Panc1 (cell line): ENCODE measurements around the gene TMEM108.

Experiments used
- CTCF ChIP-seq: fragments of 450-650 bp; IDR thresholded peaks from 2 replicates; pipeline ENCODE4 v1.5.1; 2017; ENCODE audit warnings: mild to moderate bottlenecking
- POLR2AphosphoS5 ChIP-seq: IDR thresholded peaks from 2 replicates; pipeline ENCODE4 v1.6.1; 2012; ENCODE audit warnings: mild to moderate bottlenecking, low read depth, low read length, moderate library complexity
- REST ChIP-seq, 2 experiments: IDR thresholded peaks; 2 replicates each; pipeline ENCODE4 v1.6.1; 2011 to 2012; ENCODE audit warnings: low read depth in 2 of 2, control low read depth in 1 of 2, low read length in 1 of 2, mild to moderate bottlenecking in 1 of 2, moderate library complexity in 1 of 2; ENCODE audit not compliant: insufficient read depth in 1 of 2
- SIN3A ChIP-seq: IDR thresholded peaks from 2 replicates; pipeline ENCODE4 v1.6.1; 2012; ENCODE audit warnings: low read depth, mild to moderate bottlenecking, low read length, moderate library complexity, borderline replicate concordance; ENCODE audit not compliant: insufficient read depth

- no peak for TF ChIP-seq CTCF
- TF ChIP-seq REST (IDR thresholded peaks at IDR 0.05; ENCODE audit: insufficient read depth in 1 of 2, low read depth in 2 of 2, low read length in 1 of 2): no peak
- no peak for TF ChIP-seq POLR2AphosphoS5
- no peak for TF ChIP-seq SIN3A
These were observed 290.2 kb downstream of the TMEM108 start for GRCh38 chr3:133328373-133328772.
